H1 (cell line): ENCODE results near the gene SLC39A11.

Source experiments
- CEBPB ChIP-seq: IDR thresholded peaks from 2 replicates; pipeline ENCODE4 v1.6.1; 2012; ENCODE audit warnings: low read depth, low read length
- SP2 ChIP-seq: IDR thresholded peaks from 2 replicates; pipeline ENCODE4 v1.6.1; 2012; ENCODE audit warnings: mild to moderate bottlenecking, low read length, inconsistent platforms
- SRF ChIP-seq: IDR thresholded peaks from 2 replicates; pipeline ENCODE4 v1.6.1; 2011; ENCODE audit warnings: mild to moderate bottlenecking, low read depth, low read length, moderate library complexity
- TF ChIP-seq, protein P1 (sequence below), 3 experiments: IDR thresholded peaks; 1 replicate in 2 of 3; 2 replicates in 1 of 3; pipeline versions ENCODE4 v1.5.1 to v1.6.1; 2011; ENCODE audit warnings: low read length in 3 of 3, mild to moderate bottlenecking in 3 of 3, inconsistent platforms in 2 of 3, low read depth in 1 of 3, moderate library complexity in 1 of 3; ENCODE audit not compliant: insufficient read depth in 1 of 3; ENCODE audit errors: control extremely low read depth in 1 of 3

DNA sequence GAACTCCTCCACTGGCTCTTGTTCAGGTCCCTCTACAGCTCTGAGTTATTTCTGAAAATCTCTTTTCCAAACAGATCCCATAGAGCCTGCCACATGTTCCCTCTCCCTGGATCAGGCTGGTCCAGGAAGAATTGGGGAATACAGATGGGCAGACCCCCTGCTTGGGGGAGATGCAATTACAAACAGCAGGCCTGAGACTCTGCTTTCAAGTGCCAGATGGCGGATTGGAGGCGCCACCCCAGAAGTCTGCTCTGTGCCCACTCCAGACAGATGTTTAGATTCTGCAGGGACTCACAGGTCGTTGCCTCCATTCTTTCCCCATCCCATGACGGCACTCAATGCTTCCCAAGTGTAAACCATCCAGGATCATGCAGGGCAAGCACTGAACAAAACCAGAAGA is 316.6 kb downstream of the SLC39A11 start:
- TF ChIP-seq SRF (no peak), SP2 (no peak), CEBPB (no peak)
- TF ChIP-seq, protein P1, sequence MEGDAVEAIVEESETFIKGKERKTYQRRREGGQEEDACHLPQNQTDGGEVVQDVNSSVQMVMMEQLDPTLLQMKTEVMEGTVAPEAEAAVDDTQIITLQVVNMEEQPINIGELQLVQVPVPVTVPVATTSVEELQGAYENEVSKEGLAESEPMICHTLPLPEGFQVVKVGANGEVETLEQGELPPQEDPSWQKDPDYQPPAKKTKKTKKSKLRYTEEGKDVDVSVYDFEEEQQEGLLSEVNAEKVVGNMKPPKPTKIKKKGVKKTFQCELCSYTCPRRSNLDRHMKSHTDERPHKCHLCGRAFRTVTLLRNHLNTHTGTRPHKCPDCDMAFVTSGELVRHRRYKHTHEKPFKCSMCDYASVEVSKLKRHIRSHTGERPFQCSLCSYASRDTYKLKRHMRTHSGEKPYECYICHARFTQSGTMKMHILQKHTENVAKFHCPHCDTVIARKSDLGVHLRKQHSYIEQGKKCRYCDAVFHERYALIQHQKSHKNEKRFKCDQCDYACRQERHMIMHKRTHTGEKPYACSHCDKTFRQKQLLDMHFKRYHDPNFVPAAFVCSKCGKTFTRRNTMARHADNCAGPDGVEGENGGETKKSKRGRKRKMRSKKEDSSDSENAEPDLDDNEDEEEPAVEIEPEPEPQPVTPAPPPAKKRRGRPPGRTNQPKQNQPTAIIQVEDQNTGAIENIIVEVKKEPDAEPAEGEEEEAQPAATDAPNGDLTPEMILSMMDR (IDR thresholded peaks at IDR 0.05; ENCODE audit: control extremely low read depth in 1 of 3, insufficient read depth in 1 of 3, low read depth in 1 of 3, low read length in 3 of 3) = no peak
